ENCODE data around the gene CTNNA1. TPM values are rescaled to one million over a fixed set of nuclear protein-coding genes. Genes with fewer than 3 reads are reported as not detected.
A peak's percentile ranks its signal among the peaks of the same experiment; 100 is the strongest.

CTNNA1 gene
- total and polyA plus RNA-seq, 12 donors: 111 to 521 (median 347) TPM

GRCh38 chr5:138974227-138975063 lies 221.2 kb downstream of the CTNNA1 start:
- DNase-seq: peak in 6 of 7 donors; percentile 46 to 79 (median 60)
- Histone ChIP-seq H3K4me3 (no peak overlapping the region), H3K4me1 (replicated peaks in 1 of 2) (peaks cover 18 to 33% of the 10 kb centered on the region in 2 donors), H3K36me3 (replicated peaks in 1 of 2) (no peaks in the 10 kb centered on the region), H3K27me3 (no peaks in the 10 kb centered on the region), H3K9me3 (replicated peaks in 1 of 3) (no peaks in the 10 kb centered on the region), H3K27ac (peak overlapping the region; percentile 14 to 79 (median 64))
- no peak for TF ChIP-seq POLR2A (IDR thresholded peaks at IDR 0.05)
- no peak for TF ChIP-seq CTCF (IDR thresholded peaks at IDR 0.05)
- WGBS, 4 donors: 48 to 64% (median 58%) methylated on average over 8 of the region's 8 CpGs
- intact Hi-C loops (cut with DNase I): no loop called here

- no peaks in the 10 kb centered on the region for H3K27me3 ChIP-seq
- 53 to 72% (median 64%) methylated on average over 8 to 10 of the region's 10 CpGs for WGBS, 4 donors
- DNase-seq: peak; percentile 80 to 97 (median 95)
- intact Hi-C loops (cut with DNase I): no loop called here
- peaks cover 18 to 29% of the 10 kb centered on the region in 2 donors for H3K4me1 ChIP-seq (replicated peaks in 1 of 2)
- TF ChIP-seq CTCF (IDR thresholded peaks at IDR 0.05) (no peak), POLR2A (IDR thresholded peaks at IDR 0.05) (peak in 1 of 2 donors; percentile 37)
- H3K4me3 ChIP-seq: no peak overlapping the region
- peak overlapping the region; percentile 28 to 79 (median 64) for H3K27ac ChIP-seq
- H3K36me3 ChIP-seq (replicated peaks in 1 of 2): no peaks in the 10 kb centered on the region
- no peaks in the 10 kb centered on the region for H3K9me3 ChIP-seq (replicated peaks in 1 of 3)
These were observed 222.0 kb downstream of the CTNNA1 start for GRCh38 chr5:138975098-138975847.

GRCh38 chr5:138978080-138978479 lies 224.9 kb downstream of the CTNNA1 start:
- Histone ChIP-seq H3K4me1 (replicated peaks in 1 of 2) (peaks cover 18 to 32% of the 10 kb centered on the region in 2 donors), H3K9me3 (replicated peaks in 1 of 3) (no peaks in the 10 kb centered on the region), H3K36me3 (replicated peaks in 1 of 2) (no peaks in the 10 kb centered on the region), H3K27me3 (no peaks in the 10 kb centered on the region), H3K4me3 (no peak overlapping the region), H3K27ac (no peak overlapping the region)
- no peak for DNase-seq
- WGBS, 4 donors: 82 to 92% (median 86%) methylated on average over 1 of the region's 1 CpG
- TF ChIP-seq CTCF (IDR thresholded peaks at IDR 0.05): no peak
- TF ChIP-seq POLR2A (IDR thresholded peaks at IDR 0.05): no peak
- intact Hi-C loops (cut with DNase I): no loop called here

GRCh38 chr5:138978581-138978980 lies 225.4 kb downstream of the CTNNA1 start:
- no peak for DNase-seq
- Histone ChIP-seq H3K4me3 (no peak overlapping the region), H3K36me3 (replicated peaks in 1 of 2) (no peaks in the 10 kb centered on the region), H3K27ac (no peak overlapping the region), H3K4me1 (replicated peaks in 1 of 2) (peaks cover 18 to 29% of the 10 kb centered on the region in 2 donors), H3K9me3 (replicated peaks in 1 of 3) (no peaks in the 10 kb centered on the region), H3K27me3 (no peaks in the 10 kb centered on the region)
- intact Hi-C loops (cut with DNase I): no loop called here
- TF ChIP-seq CTCF (IDR thresholded peaks at IDR 0.05): no peak
- no peak for TF ChIP-seq POLR2A (IDR thresholded peaks at IDR 0.05)
- 96 to 100% (median 97%) methylated on average over 1 of the region's 1 CpG for WGBS, 4 donors

Data from adrenal gland (tissue), 12 donors.